ENCODE measurements around the gene SLC6A17.
A peak's percentile ranks its signal among the peaks of the same experiment; 100 is the strongest.

SLC6A17 gene

GRCh38 chr1:110176299-110176956 lies 26.1 kb downstream of the SLC6A17 start:
- TF ChIP-seq, protein P1, sequence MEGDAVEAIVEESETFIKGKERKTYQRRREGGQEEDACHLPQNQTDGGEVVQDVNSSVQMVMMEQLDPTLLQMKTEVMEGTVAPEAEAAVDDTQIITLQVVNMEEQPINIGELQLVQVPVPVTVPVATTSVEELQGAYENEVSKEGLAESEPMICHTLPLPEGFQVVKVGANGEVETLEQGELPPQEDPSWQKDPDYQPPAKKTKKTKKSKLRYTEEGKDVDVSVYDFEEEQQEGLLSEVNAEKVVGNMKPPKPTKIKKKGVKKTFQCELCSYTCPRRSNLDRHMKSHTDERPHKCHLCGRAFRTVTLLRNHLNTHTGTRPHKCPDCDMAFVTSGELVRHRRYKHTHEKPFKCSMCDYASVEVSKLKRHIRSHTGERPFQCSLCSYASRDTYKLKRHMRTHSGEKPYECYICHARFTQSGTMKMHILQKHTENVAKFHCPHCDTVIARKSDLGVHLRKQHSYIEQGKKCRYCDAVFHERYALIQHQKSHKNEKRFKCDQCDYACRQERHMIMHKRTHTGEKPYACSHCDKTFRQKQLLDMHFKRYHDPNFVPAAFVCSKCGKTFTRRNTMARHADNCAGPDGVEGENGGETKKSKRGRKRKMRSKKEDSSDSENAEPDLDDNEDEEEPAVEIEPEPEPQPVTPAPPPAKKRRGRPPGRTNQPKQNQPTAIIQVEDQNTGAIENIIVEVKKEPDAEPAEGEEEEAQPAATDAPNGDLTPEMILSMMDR (IDR thresholded peaks at IDR 0.05; ENCODE audit: poor library complexity, severe bottlenecking): no peak
- DNase-seq (ENCODE audit: low spot score) (no peak), ATAC-seq (ENCODE audit: low read depth) (peak; percentile 25; the same call in 1 of the 3 replicates)
- Histone ChIP-seq H3K4me1 (ENCODE audit: insufficient read depth, poor library complexity, severe bottlenecking) (no peaks in the 10 kb centered on the region), H3K27me3 (ENCODE audit: insufficient read depth, poor library complexity, severe bottlenecking) (no peaks in the 10 kb centered on the region), H3K27ac (ENCODE audit: poor library complexity, severe bottlenecking) (no peak overlapping the region), H3K4me3 (ENCODE audit: severe bottlenecking) (no peak overlapping the region), H3K36me3 (ENCODE audit: low read depth) (no peaks in the 10 kb centered on the region), H3K9me3 (ENCODE audit: severe bottlenecking) (no peaks in the 10 kb centered on the region)

- no peak overlapping the region for H3K4me3 ChIP-seq (ENCODE audit: severe bottlenecking)
- no peaks in the 10 kb centered on the region for H3K9me3 ChIP-seq (ENCODE audit: severe bottlenecking)
- no peaks in the 10 kb centered on the region for H3K27me3 ChIP-seq (ENCODE audit: insufficient read depth, poor library complexity, severe bottlenecking)
- TF ChIP-seq, protein P1 (IDR thresholded peaks at IDR 0.05; ENCODE audit: poor library complexity, severe bottlenecking): no peak
- H3K4me1 ChIP-seq (ENCODE audit: insufficient read depth, poor library complexity, severe bottlenecking): no peaks in the 10 kb centered on the region
- ATAC-seq (ENCODE audit: low read depth) (no peak), DNase-seq (ENCODE audit: low spot score) (no peak)
- H3K36me3 ChIP-seq (ENCODE audit: low read depth): no peaks in the 10 kb centered on the region
- H3K27ac ChIP-seq (ENCODE audit: poor library complexity, severe bottlenecking): no peak overlapping the region
These were observed 27.5 kb downstream of the SLC6A17 start for GRCh38 chr1:110177775-110178174.

DNA sequence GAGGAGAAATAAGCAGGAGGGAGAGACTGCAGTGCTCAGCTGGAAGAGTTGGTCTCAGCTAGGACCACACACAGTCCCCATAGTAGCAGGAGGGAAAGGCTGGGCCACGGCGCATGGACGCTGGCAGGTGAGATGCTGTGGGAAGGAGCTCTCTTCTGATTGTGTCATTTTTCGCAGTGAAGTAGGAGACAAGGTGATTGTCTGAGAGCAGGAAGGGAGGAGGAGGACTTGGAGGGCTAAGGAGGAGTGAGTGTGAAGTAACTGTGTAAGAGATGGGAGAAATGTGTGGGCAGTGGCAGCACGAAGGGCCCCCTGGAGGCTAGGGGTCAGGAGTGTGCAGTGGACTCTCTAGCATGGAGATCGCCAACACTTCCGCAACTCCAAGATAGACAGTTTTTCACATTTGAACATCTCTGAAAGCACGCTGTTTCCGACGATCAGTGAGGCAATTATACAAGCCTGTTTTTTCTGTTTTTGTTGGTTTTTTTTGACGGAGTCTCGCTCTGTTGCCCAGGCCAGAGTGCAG lies 33.4 kb downstream of the SLC6A17 start:
- Histone ChIP-seq H3K27ac (ENCODE audit: poor library complexity, severe bottlenecking) (no peak overlapping the region), H3K36me3 (ENCODE audit: low read depth) (no peaks in the 10 kb centered on the region), H3K4me1 (ENCODE audit: insufficient read depth, poor library complexity, severe bottlenecking) (peaks cover 12% of the 10 kb centered on the region), H3K9me3 (ENCODE audit: severe bottlenecking) (no peaks in the 10 kb centered on the region), H3K27me3 (ENCODE audit: insufficient read depth, poor library complexity, severe bottlenecking) (no peaks in the 10 kb centered on the region), H3K4me3 (ENCODE audit: severe bottlenecking) (no peak overlapping the region)
- ATAC-seq (ENCODE audit: low read depth): no peak
- no peak for DNase-seq (ENCODE audit: low spot score)
- TF ChIP-seq, protein P1 (IDR thresholded peaks at IDR 0.05; ENCODE audit: poor library complexity, severe bottlenecking): no peak

DNA sequence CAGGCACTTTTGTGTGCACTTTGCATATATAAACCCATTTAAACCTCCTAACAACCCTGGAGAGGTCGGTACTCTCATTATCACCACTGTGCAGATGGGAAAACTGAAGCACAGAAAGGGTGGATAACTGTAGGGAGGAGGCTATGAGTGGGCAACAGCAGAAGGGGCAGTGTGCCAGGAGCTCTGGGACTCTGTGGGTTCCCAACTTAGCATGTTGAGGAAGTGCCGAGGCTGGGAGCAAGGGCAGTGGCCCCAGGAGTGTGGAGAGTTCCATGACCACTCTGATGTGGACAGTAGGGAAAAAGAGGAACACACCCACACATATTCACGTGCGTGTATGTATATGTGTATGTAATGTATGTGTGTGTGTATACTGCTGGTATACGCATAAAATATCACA lies 34.2 kb downstream of the SLC6A17 start:
- DNase-seq (ENCODE audit: low spot score) (no peak), ATAC-seq (ENCODE audit: low read depth) (no peak)
- Histone ChIP-seq H3K4me3 (ENCODE audit: severe bottlenecking) (no peak overlapping the region), H3K27ac (ENCODE audit: poor library complexity, severe bottlenecking) (no peak overlapping the region), H3K4me1 (ENCODE audit: insufficient read depth, poor library complexity, severe bottlenecking) (peaks cover 13% of the 10 kb centered on the region), H3K27me3 (ENCODE audit: insufficient read depth, poor library complexity, severe bottlenecking) (no peaks in the 10 kb centered on the region), H3K9me3 (ENCODE audit: severe bottlenecking) (no peaks in the 10 kb centered on the region), H3K36me3 (ENCODE audit: low read depth) (no peaks in the 10 kb centered on the region)
- TF ChIP-seq, protein P1 (IDR thresholded peaks at IDR 0.05; ENCODE audit: poor library complexity, severe bottlenecking): no peak

DNA sequence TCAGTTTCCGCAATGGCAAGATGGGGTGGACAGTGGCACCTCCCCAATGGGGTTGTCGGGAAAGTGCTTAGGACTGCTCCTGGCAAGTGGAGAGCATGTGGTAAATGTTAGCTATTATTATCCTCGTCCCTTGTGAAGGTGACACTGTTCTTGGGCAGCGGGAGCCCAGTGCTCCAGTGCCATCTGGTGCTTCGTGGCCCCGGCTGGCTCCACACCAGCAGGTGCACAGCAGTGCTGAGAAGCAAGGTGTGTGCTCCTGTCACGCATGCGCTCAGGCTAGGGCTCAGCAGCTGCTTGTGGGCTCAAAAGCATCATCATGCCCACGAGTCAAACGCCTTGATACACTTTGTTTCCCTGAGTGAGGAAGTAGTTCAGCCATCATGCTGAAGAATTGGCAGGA lies 34.9 kb downstream of the SLC6A17 start:
- no peak overlapping the region for H3K27ac ChIP-seq (ENCODE audit: poor library complexity, severe bottlenecking)
- H3K4me1 ChIP-seq (ENCODE audit: insufficient read depth, poor library complexity, severe bottlenecking): peaks cover 13% of the 10 kb centered on the region
- no peaks in the 10 kb centered on the region for H3K36me3 ChIP-seq (ENCODE audit: low read depth)
- ATAC-seq (ENCODE audit: low read depth) (no peak), DNase-seq (ENCODE audit: low spot score) (no peak)
- no peaks in the 10 kb centered on the region for H3K27me3 ChIP-seq (ENCODE audit: insufficient read depth, poor library complexity, severe bottlenecking)
- no peak overlapping the region for H3K4me3 ChIP-seq (ENCODE audit: severe bottlenecking)
- H3K9me3 ChIP-seq (ENCODE audit: severe bottlenecking): no peaks in the 10 kb centered on the region
- TF ChIP-seq, protein P1 (IDR thresholded peaks at IDR 0.05; ENCODE audit: poor library complexity, severe bottlenecking): no peak

Measured in RWPE2 (cell line).